Measurements from ENCODE around the gene WFDC12. TPM values are rescaled to one million over a fixed set of nuclear protein-coding genes. Genes with fewer than 3 reads are reported as not detected.

Gene WFDC12
- total RNA-seq, 1 donor from 2014 or later = not detected

DNA sequence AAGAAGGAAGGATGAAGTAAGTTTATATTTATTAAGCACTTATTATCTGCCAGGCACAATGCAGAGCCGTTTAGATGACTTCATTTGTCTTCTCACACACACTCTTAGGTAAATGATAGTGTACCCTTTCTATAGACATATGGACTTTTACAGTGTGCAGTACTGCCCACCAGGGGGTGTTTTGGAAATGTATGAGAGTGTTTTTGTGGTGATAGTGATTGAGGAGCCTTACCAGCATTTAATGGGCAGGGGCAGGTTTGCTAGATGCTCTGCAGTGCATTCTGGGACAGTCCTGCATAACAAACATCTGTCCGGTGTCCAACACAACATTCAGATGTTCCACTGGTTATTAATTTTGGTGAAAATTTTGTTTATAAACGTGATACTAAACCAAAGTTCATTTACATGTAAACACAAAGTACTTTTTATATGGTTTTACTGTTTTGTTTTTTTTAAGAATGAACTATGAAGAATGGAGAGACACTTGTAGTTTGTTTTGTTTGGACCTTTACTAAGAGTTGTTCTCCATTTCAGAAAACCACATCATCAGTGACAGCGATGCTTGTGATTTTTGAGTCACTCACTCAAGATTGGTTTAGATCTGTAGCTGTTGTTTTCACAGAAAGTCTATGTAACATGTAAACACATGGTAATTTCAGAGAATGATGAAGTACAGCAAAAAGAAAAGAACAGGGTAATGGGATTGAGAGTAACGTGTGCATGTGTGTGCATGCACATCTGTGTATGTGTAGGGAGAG, 43.2 kb downstream of the WFDC12 start:
- Mint-ChIP-seq H3K4me3 (ENCODE audit: unreplicated experiment) (peak overlapping the region; percentile 32), H3K36me3 (ENCODE audit: low read depth, unreplicated experiment) (peaks cover 19% of the 10 kb centered on the region), H3K9me3 (ENCODE audit: unreplicated experiment) (peaks cover 9% of the 10 kb centered on the region), H3K4me1 (ENCODE audit: unreplicated experiment) (peaks cover 8% of the 10 kb centered on the region), H3K27me3 (ENCODE audit: unreplicated experiment) (peaks cover 6% of the 10 kb centered on the region), H3K27ac (ENCODE audit: unreplicated experiment) (no peak overlapping the region)
- DNase-seq (ENCODE audit: low spot score) = peak; percentile 16
- TF ChIP-seq, protein P1, sequence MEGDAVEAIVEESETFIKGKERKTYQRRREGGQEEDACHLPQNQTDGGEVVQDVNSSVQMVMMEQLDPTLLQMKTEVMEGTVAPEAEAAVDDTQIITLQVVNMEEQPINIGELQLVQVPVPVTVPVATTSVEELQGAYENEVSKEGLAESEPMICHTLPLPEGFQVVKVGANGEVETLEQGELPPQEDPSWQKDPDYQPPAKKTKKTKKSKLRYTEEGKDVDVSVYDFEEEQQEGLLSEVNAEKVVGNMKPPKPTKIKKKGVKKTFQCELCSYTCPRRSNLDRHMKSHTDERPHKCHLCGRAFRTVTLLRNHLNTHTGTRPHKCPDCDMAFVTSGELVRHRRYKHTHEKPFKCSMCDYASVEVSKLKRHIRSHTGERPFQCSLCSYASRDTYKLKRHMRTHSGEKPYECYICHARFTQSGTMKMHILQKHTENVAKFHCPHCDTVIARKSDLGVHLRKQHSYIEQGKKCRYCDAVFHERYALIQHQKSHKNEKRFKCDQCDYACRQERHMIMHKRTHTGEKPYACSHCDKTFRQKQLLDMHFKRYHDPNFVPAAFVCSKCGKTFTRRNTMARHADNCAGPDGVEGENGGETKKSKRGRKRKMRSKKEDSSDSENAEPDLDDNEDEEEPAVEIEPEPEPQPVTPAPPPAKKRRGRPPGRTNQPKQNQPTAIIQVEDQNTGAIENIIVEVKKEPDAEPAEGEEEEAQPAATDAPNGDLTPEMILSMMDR (IDR thresholded peaks at IDR 0.05; ENCODE audit: unreplicated experiment) = peak; percentile 50

DNA sequence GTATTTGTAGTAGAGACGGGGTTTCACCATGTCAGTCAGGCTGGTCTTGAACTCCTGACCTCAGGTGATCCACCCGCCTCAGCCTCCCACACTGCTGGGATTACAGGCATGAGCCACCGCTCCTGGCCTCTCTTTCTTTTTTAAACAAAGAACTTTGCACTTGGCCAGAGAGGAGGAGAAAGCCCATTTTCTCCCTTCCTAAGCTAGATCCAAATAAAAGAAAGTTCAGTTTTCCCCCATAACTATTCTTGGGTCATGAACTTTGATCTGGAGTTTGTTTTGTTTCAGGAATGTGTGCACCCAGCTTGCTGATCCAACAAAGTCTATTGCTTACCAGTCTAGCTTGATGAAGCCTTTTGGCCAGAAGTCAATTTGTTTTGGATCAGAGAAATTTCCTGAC, 46.7 kb downstream of the WFDC12 start:
- Mint-ChIP-seq H3K36me3 (ENCODE audit: low read depth, unreplicated experiment) (peaks cover 14% of the 10 kb centered on the region), H3K27ac (ENCODE audit: unreplicated experiment) (no peak overlapping the region), H3K4me3 (ENCODE audit: unreplicated experiment) (no peak overlapping the region), H3K9me3 (ENCODE audit: unreplicated experiment) (peaks cover 5% of the 10 kb centered on the region), H3K27me3 (ENCODE audit: unreplicated experiment) (peaks cover 1% of the 10 kb centered on the region), H3K4me1 (ENCODE audit: unreplicated experiment) (no peaks in the 10 kb centered on the region)
- DNase-seq (ENCODE audit: low spot score) = no peak
- TF ChIP-seq, protein P1 (IDR thresholded peaks at IDR 0.05; ENCODE audit: unreplicated experiment) = no peak

Other genes starting within 250 kb of the WFDC12 start
- gene YWHAB, start 238.8 kb downstream of the WFDC12 start, total RNA-seq (ENCODE audit: unreplicated experiment) = 183 TPM
- gene PABPC1L, start 214.4 kb downstream of the WFDC12 start, total RNA-seq (ENCODE audit: unreplicated experiment) = 17.3 TPM
- 46.2 TPM for gene TOMM34, start 164.1 kb downstream of the WFDC12 start, total RNA-seq (ENCODE audit: unreplicated experiment)
- gene STK4, start 158.0 kb downstream of the WFDC12 start, total RNA-seq (ENCODE audit: unreplicated experiment) = 34.1 TPM
- 0.10 TPM for gene KCNS1, start 23.3 kb downstream of the WFDC12 start, total RNA-seq (ENCODE audit: unreplicated experiment)
- not detected for gene WFDC5, start 9.3 kb downstream of the WFDC12 start, total RNA-seq (ENCODE audit: unreplicated experiment)
- gene PI3, start 50.4 kb upstream of the WFDC12 start, total RNA-seq (ENCODE audit: unreplicated experiment) = not detected
- not detected for gene SEMG1, start 82.6 kb upstream of the WFDC12 start, total RNA-seq (ENCODE audit: unreplicated experiment)
- gene SEMG2, start 96.9 kb upstream of the WFDC12 start, total RNA-seq (ENCODE audit: unreplicated experiment) = not detected
- 0.82 TPM for gene SLPI, start 130.1 kb upstream of the WFDC12 start, total RNA-seq (ENCODE audit: unreplicated experiment)
- not detected for gene RBPJL, start 182.4 kb upstream of the WFDC12 start, total RNA-seq (ENCODE audit: unreplicated experiment)
- gene MATN4, start 183.8 kb upstream of the WFDC12 start, total RNA-seq (ENCODE audit: unreplicated experiment) = not detected
- 7.4 TPM for gene SDC4, start 224.0 kb upstream of the WFDC12 start, total RNA-seq (ENCODE audit: unreplicated experiment)
- gene SYS1, start 238.7 kb upstream of the WFDC12 start, total RNA-seq (ENCODE audit: unreplicated experiment) = 20.0 TPM